Measurements from ENCODE around the gene RIN3.

RIN3 gene

GRCh38 chr14:92718664-92719063 lies 205.1 kb downstream of the RIN3 start:
- Histone ChIP-seq H3K4me3 (ENCODE audit: low read length) (no peak overlapping the region), H3K9me3 (ENCODE audit: control insufficient read depth, low read length) (no peaks in the 10 kb centered on the region), H3K36me3 (ENCODE audit: control insufficient read depth, insufficient read depth, low read length) (no peaks in the 10 kb centered on the region), H3K4me1 (ENCODE audit: control insufficient read depth, insufficient read depth, low read length) (peaks cover 22% of the 10 kb centered on the region), H3K9ac (ENCODE audit: low read length) (no peak overlapping the region), H3K27me3 (ENCODE audit: control insufficient read depth, insufficient read depth, low read length) (no peaks in the 10 kb centered on the region)

- H3K4me3 ChIP-seq (ENCODE audit: low read length) = no peak overlapping the region
- H3K27me3 ChIP-seq (ENCODE audit: control insufficient read depth, insufficient read depth, low read length) = no peaks in the 10 kb centered on the region
- no peaks in the 10 kb centered on the region for H3K36me3 ChIP-seq (ENCODE audit: control insufficient read depth, insufficient read depth, low read length)
- no peaks in the 10 kb centered on the region for H3K9me3 ChIP-seq (ENCODE audit: control insufficient read depth, low read length)
- H3K9ac ChIP-seq (ENCODE audit: low read length) = no peak overlapping the region
- peaks cover 30% of the 10 kb centered on the region for H3K4me1 ChIP-seq (ENCODE audit: control insufficient read depth, insufficient read depth, low read length)
Measured at GRCh38 chr14:92719421-92719820, 205.8 kb downstream of the RIN3 start.

- H3K4me3 ChIP-seq (ENCODE audit: low read length) = no peak overlapping the region
- peaks cover 35% of the 10 kb centered on the region for H3K4me1 ChIP-seq (ENCODE audit: control insufficient read depth, insufficient read depth, low read length)
- H3K36me3 ChIP-seq (ENCODE audit: control insufficient read depth, insufficient read depth, low read length) = no peaks in the 10 kb centered on the region
- no peaks in the 10 kb centered on the region for H3K9me3 ChIP-seq (ENCODE audit: control insufficient read depth, low read length)
- H3K9ac ChIP-seq (ENCODE audit: low read length) = no peak overlapping the region
- no peaks in the 10 kb centered on the region for H3K27me3 ChIP-seq (ENCODE audit: control insufficient read depth, insufficient read depth, low read length)
Measured at GRCh38 chr14:92719890-92720323, 206.3 kb downstream of the RIN3 start.

GRCh38 chr14:92724516-92725340 lies 211.1 kb downstream of the RIN3 start:
- Histone ChIP-seq H3K4me3 (ENCODE audit: low read length) (no peak overlapping the region), H3K36me3 (ENCODE audit: control insufficient read depth, insufficient read depth, low read length) (no peaks in the 10 kb centered on the region), H3K4me1 (ENCODE audit: control insufficient read depth, insufficient read depth, low read length) (peaks cover 54% of the 10 kb centered on the region), H3K9me3 (ENCODE audit: control insufficient read depth, low read length) (no peaks in the 10 kb centered on the region), H3K9ac (ENCODE audit: low read length) (peak overlapping the region; percentile 8), H3K27me3 (ENCODE audit: control insufficient read depth, insufficient read depth, low read length) (no peaks in the 10 kb centered on the region)

GRCh38 chr14:92726135-92726932 lies 212.8 kb downstream of the RIN3 start:
- Histone ChIP-seq H3K4me3 (ENCODE audit: low read length) (no peak overlapping the region), H3K27me3 (ENCODE audit: control insufficient read depth, insufficient read depth, low read length) (no peaks in the 10 kb centered on the region), H3K9ac (ENCODE audit: low read length) (peak overlapping the region; percentile 58), H3K36me3 (ENCODE audit: control insufficient read depth, insufficient read depth, low read length) (no peaks in the 10 kb centered on the region), H3K4me1 (ENCODE audit: control insufficient read depth, insufficient read depth, low read length) (peaks cover 38% of the 10 kb centered on the region), H3K9me3 (ENCODE audit: control insufficient read depth, low read length) (no peaks in the 10 kb centered on the region)

- Histone ChIP-seq H3K27me3 (ENCODE audit: control insufficient read depth, insufficient read depth, low read length) (no peaks in the 10 kb centered on the region), H3K4me3 (ENCODE audit: low read length) (no peak overlapping the region), H3K36me3 (ENCODE audit: control insufficient read depth, insufficient read depth, low read length) (no peaks in the 10 kb centered on the region), H3K4me1 (ENCODE audit: control insufficient read depth, insufficient read depth, low read length) (peaks cover 37% of the 10 kb centered on the region), H3K9me3 (ENCODE audit: control insufficient read depth, low read length) (no peaks in the 10 kb centered on the region), H3K9ac (ENCODE audit: low read length) (peak overlapping the region; percentile 58)
Measured at GRCh38 chr14:92726933-92727262, 213.3 kb downstream of the RIN3 start.

- no peaks in the 10 kb centered on the region for H3K27me3 ChIP-seq (ENCODE audit: control insufficient read depth, insufficient read depth, low read length)
- peaks cover 4% of the 10 kb centered on the region for H3K36me3 ChIP-seq (ENCODE audit: control insufficient read depth, insufficient read depth, low read length)
- no peak overlapping the region for H3K9ac ChIP-seq (ENCODE audit: low read length)
- no peak overlapping the region for H3K4me3 ChIP-seq (ENCODE audit: low read length)
- no peaks in the 10 kb centered on the region for H3K9me3 ChIP-seq (ENCODE audit: control insufficient read depth, low read length)
- H3K4me1 ChIP-seq (ENCODE audit: control insufficient read depth, insufficient read depth, low read length) = peaks cover 45% of the 10 kb centered on the region
Measured at GRCh38 chr14:92728759-92729364, 215.3 kb downstream of the RIN3 start.

- Histone ChIP-seq H3K9ac (ENCODE audit: low read length) (no peak overlapping the region), H3K9me3 (ENCODE audit: control insufficient read depth, low read length) (no peaks in the 10 kb centered on the region), H3K27me3 (ENCODE audit: control insufficient read depth, insufficient read depth, low read length) (no peaks in the 10 kb centered on the region), H3K4me3 (ENCODE audit: low read length) (no peak overlapping the region), H3K36me3 (ENCODE audit: control insufficient read depth, insufficient read depth, low read length) (peaks cover 4% of the 10 kb centered on the region), H3K4me1 (ENCODE audit: control insufficient read depth, insufficient read depth, low read length) (peaks cover 36% of the 10 kb centered on the region)
Measured at GRCh38 chr14:92729634-92730358, 216.2 kb downstream of the RIN3 start.

GRCh38 chr14:92731622-92732115 lies 218.1 kb downstream of the RIN3 start:
- Histone ChIP-seq H3K27me3 (ENCODE audit: control insufficient read depth, insufficient read depth, low read length) (no peaks in the 10 kb centered on the region), H3K4me3 (ENCODE audit: low read length) (no peak overlapping the region), H3K9me3 (ENCODE audit: control insufficient read depth, low read length) (no peaks in the 10 kb centered on the region), H3K4me1 (ENCODE audit: control insufficient read depth, insufficient read depth, low read length) (peaks cover 27% of the 10 kb centered on the region), H3K9ac (ENCODE audit: low read length) (no peak overlapping the region), H3K36me3 (ENCODE audit: control insufficient read depth, insufficient read depth, low read length) (peaks cover 4% of the 10 kb centered on the region)

GRCh38 chr14:92733007-92733406 lies 219.4 kb downstream of the RIN3 start:
- H3K4me1 ChIP-seq (ENCODE audit: control insufficient read depth, insufficient read depth, low read length) = peaks cover 33% of the 10 kb centered on the region
- H3K36me3 ChIP-seq (ENCODE audit: control insufficient read depth, insufficient read depth, low read length) = peaks cover 4% of the 10 kb centered on the region
- no peaks in the 10 kb centered on the region for H3K9me3 ChIP-seq (ENCODE audit: control insufficient read depth, low read length)
- no peaks in the 10 kb centered on the region for H3K27me3 ChIP-seq (ENCODE audit: control insufficient read depth, insufficient read depth, low read length)
- no peak overlapping the region for H3K9ac ChIP-seq (ENCODE audit: low read length)
- no peak overlapping the region for H3K4me3 ChIP-seq (ENCODE audit: low read length)

GRCh38 chr14:92734618-92735017 lies 221.0 kb downstream of the RIN3 start:
- H3K27me3 ChIP-seq (ENCODE audit: control insufficient read depth, insufficient read depth, low read length) = no peaks in the 10 kb centered on the region
- peaks cover 25% of the 10 kb centered on the region for H3K4me1 ChIP-seq (ENCODE audit: control insufficient read depth, insufficient read depth, low read length)
- no peaks in the 10 kb centered on the region for H3K9me3 ChIP-seq (ENCODE audit: control insufficient read depth, low read length)
- peaks cover 4% of the 10 kb centered on the region for H3K36me3 ChIP-seq (ENCODE audit: control insufficient read depth, insufficient read depth, low read length)
- H3K9ac ChIP-seq (ENCODE audit: low read length) = no peak overlapping the region
- no peak overlapping the region for H3K4me3 ChIP-seq (ENCODE audit: low read length)

Data from mucosa of stomach (tissue), 1 donor.